ENCODE data around the gene CFAP54. TPM values are rescaled to one million over a fixed set of nuclear protein-coding genes. Genes with fewer than 3 reads are reported as not detected.

Gene CFAP54
- total RNA-seq, 1 donor from 2014 or later, result 0.64 TPM

GRCh38 chr12:96824838-96825236 is 335.5 kb downstream of the CFAP54 start:
- Mint-ChIP-seq H3K27me3 (peaks cover 8% of the 10 kb centered on the region), H3K9me3 (peaks cover 2% of the 10 kb centered on the region), H3K27ac (no peak overlapping the region), H3K36me3 (ENCODE audit: low read depth) (no peaks in the 10 kb centered on the region), H3K4me3 (no peak overlapping the region), H3K4me1 (no peaks in the 10 kb centered on the region)
- intact Hi-C loops (cut with micrococcal nuclease), result no loop called here
- POLR2A ChIA-PET, result no interaction called here
- no peak for ATAC-seq (ENCODE audit: low read depth)
- CTCF ChIA-PET, result no interaction called here
- TF ChIP-seq CTCF (IDR thresholded peaks at IDR 0.05), result no peak
- no peak for DNase-seq

- no peak overlapping the region for H3K4me3 Mint-ChIP-seq
- TF ChIP-seq CTCF (IDR thresholded peaks at IDR 0.05), result no peak
- no peak for DNase-seq
- H3K27me3 Mint-ChIP-seq, result no peaks in the 10 kb centered on the region
- H3K36me3 Mint-ChIP-seq (ENCODE audit: low read depth), result no peaks in the 10 kb centered on the region
- intact Hi-C loops (cut with micrococcal nuclease), result no loop called here
- no peaks in the 10 kb centered on the region for H3K9me3 Mint-ChIP-seq
- no peak overlapping the region for H3K27ac Mint-ChIP-seq
- ChIA-PET POLR2A (no interaction called here), CTCF (no interaction called here)
- no peaks in the 10 kb centered on the region for H3K4me1 Mint-ChIP-seq
- no peak for ATAC-seq (ENCODE audit: low read depth)
Observed at GRCh38 chr12:96828169-96828789, 338.9 kb downstream of the CFAP54 start.

- ChIA-PET POLR2A (no interaction called here), CTCF (no interaction called here)
Observed at GRCh38 chr12:96829354-96829753, 340.0 kb downstream of the CFAP54 start.

GRCh38 chr12:96831346-96831745 is 342.0 kb downstream of the CFAP54 start:
- no peak overlapping the region for H3K27ac Mint-ChIP-seq
- ChIA-PET POLR2A (no interaction called here), CTCF (no interaction called here)
- no peak for TF ChIP-seq CTCF (IDR thresholded peaks at IDR 0.05)
- no peaks in the 10 kb centered on the region for H3K9me3 Mint-ChIP-seq
- ATAC-seq (ENCODE audit: low read depth), result no peak
- peaks cover 10% of the 10 kb centered on the region for H3K27me3 Mint-ChIP-seq
- intact Hi-C loops (cut with micrococcal nuclease), result no loop called here
- DNase-seq, result no peak
- H3K4me1 Mint-ChIP-seq, result no peaks in the 10 kb centered on the region
- no peak overlapping the region for H3K4me3 Mint-ChIP-seq
- no peaks in the 10 kb centered on the region for H3K36me3 Mint-ChIP-seq (ENCODE audit: low read depth)

More at GRCh38 chr12:96829354-96829753, 340.0 kb downstream of the CFAP54 start:
- Mint-ChIP-seq H3K4me3 (no peak overlapping the region), H3K36me3 (ENCODE audit: low read depth) (no peaks in the 10 kb centered on the region), H3K9me3 (no peaks in the 10 kb centered on the region), H3K27ac (no peak overlapping the region), H3K27me3 (peaks cover 2% of the 10 kb centered on the region), H3K4me1 (no peaks in the 10 kb centered on the region)
- no peak for TF ChIP-seq CTCF (IDR thresholded peaks at IDR 0.05)
- DNase-seq (no peak), ATAC-seq (ENCODE audit: low read depth) (no peak)
- intact Hi-C loops (cut with micrococcal nuclease), result no loop called here

GRCh38 chr12:96846293-96846692 is 356.9 kb downstream of the CFAP54 start:
- CTCF ChIA-PET, result no interaction called here
- TF ChIP-seq CTCF (IDR thresholded peaks at IDR 0.05), result no peak
- DNase-seq, result no peak
- intact Hi-C loops (cut with micrococcal nuclease), result no loop called here
- ATAC-seq (ENCODE audit: low read depth), result no peak
- Mint-ChIP-seq H3K27ac (no peak overlapping the region), H3K27me3 (peaks cover 3% of the 10 kb centered on the region), H3K4me1 (no peaks in the 10 kb centered on the region), H3K4me3 (no peak overlapping the region), H3K36me3 (ENCODE audit: low read depth) (no peaks in the 10 kb centered on the region), H3K9me3 (no peaks in the 10 kb centered on the region)
- POLR2A ChIA-PET, result no interaction called here

Data from activated B cell treated with CpG ODN at 0.5 μM for 24 hours (primary cell).